ENCODE data around the gene SLC35A5. TPM values are rescaled to one million over a fixed set of nuclear protein-coding genes. Genes with fewer than 3 reads are reported as not detected.

Gene SLC35A5
- total RNA-seq, 1 experiment from 2014 or later, result 21.4 TPM

- Histone ChIP-seq H3K9me3 (ENCODE audit: control insufficient read depth in 1 of 2, insufficient read depth in 1 of 2, low read depth in 1 of 2, low read length in 2 of 2) (no peaks in the 10 kb centered on the region), H3K4me1 (ENCODE audit: control insufficient read depth in 1 of 2, insufficient read depth in 2 of 2, low read length in 2 of 2) (no peaks in the 10 kb centered on the region), H3K9me2 (ENCODE audit: insufficient read depth) (no peaks in the 10 kb centered on the region), H3K36me3 (ENCODE audit: control insufficient read depth in 1 of 2, insufficient read depth in 2 of 2, low read length in 2 of 2) (peaks cover 0 to 5% of the 10 kb centered on the region in 2 experiments; a peak in 1 of 4 replicates), H3K9ac (ENCODE audit: low read length) (no peak overlapping the region), H3K4me3 (replicated peaks in 1 of 2; ENCODE audit: low read depth in 1 of 2, low read length in 2 of 2) (no peak overlapping the region), H3K4me2 (ENCODE audit: low read length) (no peak overlapping the region), H4K20me1 (ENCODE audit: insufficient read depth) (no peaks in the 10 kb centered on the region), H3K27ac (ENCODE audit: low read depth, low read length) (no peak overlapping the region), H2AFZ (ENCODE audit: low read depth, low read length, poor library complexity, severe bottlenecking) (no peak overlapping the region), H3K79me2 (ENCODE audit: insufficient read depth, low read length) (no peaks in the 10 kb centered on the region), H3K27me3 (ENCODE audit: insufficient read depth, low read length) (no peaks in the 10 kb centered on the region)
- ChIA-PET CTCF (no interaction called here), RAD21 (ENCODE audit: low non-redundant PET in 1 of 2, low total read pairs in 2 of 2, uncharacterized antibody in 2 of 2, unreplicated experiment in 2 of 2) (no interaction called here), POLR2A (no interaction called here)
- no TSS peak for BruUV-seq (replicated peaks)
- intact Hi-C loops (cut with micrococcal nuclease), result no loop called here
- ATAC-seq (no peak), DNase-seq (ENCODE audit: low read depth, low spot score) (no peak)
- TF ChIP-seq SRF (IDR thresholded peaks at IDR 0.05; ENCODE audit: low read depth) (no peak), JUND (IDR thresholded peaks at IDR 0.05) (no peak), ELF1 (IDR thresholded peaks at IDR 0.05; ENCODE audit: borderline replicate concordance, low read depth) (no peak), RAD21 (IDR thresholded peaks at IDR 0.05; ENCODE audit: low read depth) (no peak), POLR2AphosphoS5 (IDR thresholded peaks at IDR 0.05; ENCODE audit: low read depth, low read length) (no peak), ZFX (IDR thresholded peaks at IDR 0.05) (no peak), ZNF274 (IDR thresholded peaks at IDR 0.05; ENCODE audit: low read depth, low read length) (no peak), FOSL1 (IDR thresholded peaks at IDR 0.05; ENCODE audit: low read depth) (no peak), CEBPB (IDR thresholded peaks at IDR 0.05; ENCODE audit: low read depth) (no peak), EZH2 (IDR thresholded peaks at IDR 0.05) (no peak)
- TF ChIP-seq, protein P1, sequence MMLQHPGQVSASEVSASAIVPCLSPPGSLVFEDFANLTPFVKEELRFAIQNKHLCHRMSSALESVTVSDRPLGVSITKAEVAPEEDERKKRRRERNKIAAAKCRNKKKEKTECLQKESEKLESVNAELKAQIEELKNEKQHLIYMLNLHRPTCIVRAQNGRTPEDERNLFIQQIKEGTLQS (IDR thresholded peaks at IDR 0.05), result no peak
- TF ChIP-seq, protein P2, sequence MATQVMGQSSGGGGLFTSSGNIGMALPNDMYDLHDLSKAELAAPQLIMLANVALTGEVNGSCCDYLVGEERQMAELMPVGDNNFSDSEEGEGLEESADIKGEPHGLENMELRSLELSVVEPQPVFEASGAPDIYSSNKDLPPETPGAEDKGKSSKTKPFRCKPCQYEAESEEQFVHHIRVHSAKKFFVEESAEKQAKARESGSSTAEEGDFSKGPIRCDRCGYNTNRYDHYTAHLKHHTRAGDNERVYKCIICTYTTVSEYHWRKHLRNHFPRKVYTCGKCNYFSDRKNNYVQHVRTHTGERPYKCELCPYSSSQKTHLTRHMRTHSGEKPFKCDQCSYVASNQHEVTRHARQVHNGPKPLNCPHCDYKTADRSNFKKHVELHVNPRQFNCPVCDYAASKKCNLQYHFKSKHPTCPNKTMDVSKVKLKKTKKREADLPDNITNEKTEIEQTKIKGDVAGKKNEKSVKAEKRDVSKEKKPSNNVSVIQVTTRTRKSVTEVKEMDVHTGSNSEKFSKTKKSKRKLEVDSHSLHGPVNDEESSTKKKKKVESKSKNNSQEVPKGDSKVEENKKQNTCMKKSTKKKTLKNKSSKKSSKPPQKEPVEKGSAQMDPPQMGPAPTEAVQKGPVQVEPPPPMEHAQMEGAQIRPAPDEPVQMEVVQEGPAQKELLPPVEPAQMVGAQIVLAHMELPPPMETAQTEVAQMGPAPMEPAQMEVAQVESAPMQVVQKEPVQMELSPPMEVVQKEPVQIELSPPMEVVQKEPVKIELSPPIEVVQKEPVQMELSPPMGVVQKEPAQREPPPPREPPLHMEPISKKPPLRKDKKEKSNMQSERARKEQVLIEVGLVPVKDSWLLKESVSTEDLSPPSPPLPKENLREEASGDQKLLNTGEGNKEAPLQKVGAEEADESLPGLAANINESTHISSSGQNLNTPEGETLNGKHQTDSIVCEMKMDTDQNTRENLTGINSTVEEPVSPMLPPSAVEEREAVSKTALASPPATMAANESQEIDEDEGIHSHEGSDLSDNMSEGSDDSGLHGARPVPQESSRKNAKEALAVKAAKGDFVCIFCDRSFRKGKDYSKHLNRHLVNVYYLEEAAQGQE (IDR thresholded peaks at IDR 0.05; ENCODE audit: low read depth), result no peak
- TF ChIP-seq, protein P3, sequence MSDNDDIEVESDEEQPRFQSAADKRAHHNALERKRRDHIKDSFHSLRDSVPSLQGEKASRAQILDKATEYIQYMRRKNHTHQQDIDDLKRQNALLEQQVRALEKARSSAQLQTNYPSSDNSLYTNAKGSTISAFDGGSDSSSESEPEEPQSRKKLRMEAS (IDR thresholded peaks at IDR 0.05), result no peak
Observed at GRCh38 chr3:112579232-112579631, 17.4 kb downstream of the SLC35A5 start.
